GM23338 (cell line): Measurements from ENCODE around the gene IL22RA2. TPM values are rescaled to one million over a fixed set of nuclear protein-coding genes. Genes with fewer than 3 reads are reported as not detected.

Source experiments
- ATAC-seq: fragments of 200-7000 bp; cut with Tn5 transposase; 3 replicates; pipeline ENCODE4 v1.9.1; 2020
- DNase-seq: peaks from one replicate; pipeline ENCODE4 v3.0.0-alpha.2; 2015; ENCODE audit warnings: low spot score
- H2AFZ ChIP-seq: fragments of 200-600 bp; sonication (generic); 2 replicates; pipeline ENCODE4 v1.8.0; 2016; ENCODE audit warnings: antibody characterized with exemption, mild to moderate bottlenecking, moderate library complexity
- H3F3A ChIP-seq: fragments of 200-600 bp; sonication (generic); replicated peaks from 2 replicates; pipeline ENCODE4 v1.8.0; 2017; ENCODE audit warnings: antibody characterized with exemption, mixed run types, low read depth
- H3K27ac ChIP-seq: fragments of 200-600 bp; sonication (generic); 2 replicates; pipeline ENCODE4 v1.6.1; 2016; ENCODE audit warnings: low read depth
- H3K27me3 ChIP-seq: fragments of 200-600 bp; sonication (generic); 2 replicates; pipeline ENCODE4 v1.8.0; 2016; ENCODE audit warnings: mild to moderate bottlenecking, mixed run types, moderate library complexity; ENCODE audit not compliant: insufficient read depth
- H3K36me3 ChIP-seq: fragments of 200-600 bp; sonication (generic); 2 replicates; pipeline ENCODE4 v1.8.0; 2016; ENCODE audit warnings: mild to moderate bottlenecking; ENCODE audit not compliant: insufficient read depth
- H3K4me1 ChIP-seq: fragments of 200-600 bp; sonication (generic); 2 replicates; pipeline ENCODE4 v1.8.0; 2016; ENCODE audit warnings: mild to moderate bottlenecking, moderate library complexity; ENCODE audit not compliant: insufficient read depth
- H3K4me2 ChIP-seq: fragments of 200-600 bp; sonication (generic); 2 replicates; pipeline ENCODE4 v1.7.1; 2017; ENCODE audit warnings: mixed run types
- H3K4me3 ChIP-seq: fragments of 200-600 bp; sonication (generic); 2 replicates; pipeline ENCODE4 v1.6.1; 2016; ENCODE audit warnings: mixed run types
- H3K79me2 ChIP-seq: fragments of 200-600 bp; sonication (generic); replicated peaks from 2 replicates; pipeline ENCODE4 v1.8.0; 2017; ENCODE audit warnings: mild to moderate bottlenecking; ENCODE audit not compliant: insufficient read depth
- H3K9me2 ChIP-seq: fragments of 200-600 bp; sonication (generic); 2 replicates; pipeline ENCODE4 v1.8.0; 2017; ENCODE audit not compliant: insufficient read depth
- H4K20me1 ChIP-seq: fragments of 200-600 bp; sonication (generic); replicated peaks from 2 replicates; pipeline ENCODE4 v1.8.0; 2017; ENCODE audit warnings: mild to moderate bottlenecking; ENCODE audit not compliant: insufficient read depth
- H3K27ac Mint-ChIP-seq: 2 replicates; pipeline ENCODE4 v1.8.0; 2020; ENCODE audit warnings: inconsistent platforms, mild to moderate bottlenecking, moderate library complexity, mixed read lengths
- H3K27me3 Mint-ChIP-seq: 3 replicates; pipeline ENCODE4 v1.8.0; 2022; ENCODE audit warnings: low read depth, mild to moderate bottlenecking, moderate library complexity, mixed read lengths, inconsistent platforms; ENCODE audit not compliant: insufficient read depth, poor library complexity
- H3K36me3 Mint-ChIP-seq: 3 replicates; pipeline ENCODE4 v1.8.0; 2021; ENCODE audit warnings: low read depth, mild to moderate bottlenecking, inconsistent platforms, moderate library complexity, mixed read lengths
- H3K4me1 Mint-ChIP-seq: 3 replicates; pipeline ENCODE4 v1.8.0; 2020; ENCODE audit warnings: mild to moderate bottlenecking, inconsistent platforms, mixed read lengths
- H3K4me3 Mint-ChIP-seq: 3 replicates; pipeline ENCODE4 v1.8.0; 2021; ENCODE audit warnings: moderate library complexity, mild to moderate bottlenecking, inconsistent platforms, mixed read lengths
- H3K9me3 Mint-ChIP-seq: 3 replicates; pipeline ENCODE4 v1.8.0; 2020; ENCODE audit warnings: moderate library complexity, mild to moderate bottlenecking, inconsistent platforms, mixed read lengths
- CREB1 ChIP-seq: fragments of 250-450 bp; sonication (Bioruptor Pico); IDR thresholded peaks from 2 replicates; pipeline ENCODE4 v1.5.0; 2020; ENCODE audit warnings: low read depth, mild to moderate bottlenecking, moderate library complexity
- CTCF ChIP-seq, 2 experiments: fragments of 200-600 bp in 1 of 2; sonication (generic) in 1 of 2; conservative IDR thresholded peaks; 2 replicates each; pipeline versions ENCODE4 v1.5.1 to v1.6.1; 2016 to 2017; ENCODE audit warnings: antibody characterized with exemption in 2 of 2, low read depth in 2 of 2, mild to moderate bottlenecking in 2 of 2, moderate library complexity in 1 of 2
- ETS1 ChIP-seq: IDR thresholded peaks from 2 replicates; pipeline ENCODE4 v1.6.1; 2016; ENCODE audit warnings: antibody characterized with exemption
- EZH2 ChIP-seq: fragments of 200-600 bp; sonication (generic); IDR thresholded peaks from one replicate; pipeline ENCODE4 v1.8.0; 2017; ENCODE audit warnings: antibody characterized with exemption, mild to moderate bottlenecking, low read depth; ENCODE audit not compliant: unreplicated experiment
- EZH2phosphoT487 ChIP-seq: fragments of 200-600 bp; sonication (generic); IDR thresholded peaks from one replicate; pipeline ENCODE4 v1.8.1; 2018; ENCODE audit warnings: antibody characterized with exemption; ENCODE audit not compliant: unreplicated experiment
- JUNB ChIP-seq: IDR thresholded peaks from one replicate; pipeline ENCODE4 v1.6.1; 2016; ENCODE audit warnings: antibody characterized with exemption; ENCODE audit not compliant: unreplicated experiment
- NANOG ChIP-seq: IDR thresholded peaks from 2 replicates; pipeline ENCODE4 v1.6.1; 2016; ENCODE audit warnings: antibody characterized with exemption, borderline replicate concordance
- POLR2AphosphoS5 ChIP-seq: IDR thresholded peaks from 2 replicates; pipeline ENCODE4 v1.6.1; 2016; ENCODE audit warnings: antibody characterized with exemption, low read depth
- REST ChIP-seq: IDR thresholded peaks from one replicate; pipeline ENCODE4 v1.6.1; 2018; ENCODE audit warnings: antibody characterized with exemption; ENCODE audit not compliant: unreplicated experiment
- STAT1 ChIP-seq: IDR thresholded peaks from one replicate; pipeline ENCODE4 v1.6.1; 2016; ENCODE audit warnings: antibody characterized with exemption; ENCODE audit not compliant: unreplicated experiment
- ZNF114 ChIP-seq: fragments of 250-450 bp; sonication (Bioruptor Pico); IDR thresholded peaks from 2 replicates; pipeline ENCODE4 v1.5.0; 2020; ENCODE audit warnings: mild to moderate bottlenecking, moderate library complexity
- ZNF331 ChIP-seq: fragments of 250-450 bp; sonication (Bioruptor Pico); IDR thresholded peaks from 2 replicates; pipeline ENCODE4 v1.5.0; 2020; ENCODE audit warnings: low read depth, mild to moderate bottlenecking, moderate library complexity
- ZNF462 ChIP-seq: fragments of 250-450 bp; sonication (Bioruptor Pico); IDR thresholded peaks from 2 replicates; pipeline ENCODE4 v1.5.0; 2020; ENCODE audit warnings: mild to moderate bottlenecking, moderate library complexity
- polyA plus RNA-seq: library from polyadenylated mRNA; unstranded; fragments of >200 nt; fragmentation: Nextera tagmentation; extraction: Ambion mirVana; gene quantifications from 2 replicates; pipeline ENCODE4 v1.2.1, GENCODE V29; 2016
- total RNA-seq: library from RNA; depleted of rRNA; stranded (reverse); fragments of >200 nt; shearing (Covaris generic); gene quantifications from 2 replicates; pipeline ENCODE4 v1.2.3, GENCODE V29; 2014

IL22RA2 gene
- total and polyA plus RNA-seq, 2 experiments from 2014 or later = not detected

GRCh38 chr6:137105375-137105774 is 68.1 kb downstream of the IL22RA2 start:
- TF ChIP-seq ETS1 (no peak), NANOG (no peak), ZNF331 (CRISPR knock-in tag) (no peak), REST (no peak), CTCF (conservative IDR thresholded peaks at IDR 0.05; ENCODE audit: low read depth in 2 of 2) (no peak), CREB1 (no peak), JUNB (no peak), EZH2phosphoT487 (no peak), EZH2 (no peak), STAT1 (no peak), POLR2AphosphoS5 (no peak), ZNF114 (CRISPR knock-in tag) (no peak), ZNF462 (CRISPR knock-in tag) (no peak)

More at GRCh38 chr6:137105375-137105774, 68.1 kb downstream of the IL22RA2 start:
- Histone ChIP-seq H4K20me1 (no peaks in the 10 kb centered on the region), H3K4me1 (no peaks in the 10 kb centered on the region), H3K79me2 (no peaks in the 10 kb centered on the region), H3K36me3 (peaks cover 7% of the 10 kb centered on the region; the same call in 1 of the 2 replicates), H3K27me3 (no peaks in the 10 kb centered on the region), H3K9me2 (peaks cover 18% of the 10 kb centered on the region), H3K4me3 (no peak overlapping the region), H3K4me2 (no peak overlapping the region), H3K27ac (no peak overlapping the region), H3F3A (no peaks in the 10 kb centered on the region), H2AFZ (no peak overlapping the region)
- Mint-ChIP-seq H3K4me3 (no peak overlapping the region), H3K36me3 (peaks cover 19% of the 10 kb centered on the region), H3K9me3 (peaks cover 33% of the 10 kb centered on the region), H3K27me3 (peaks cover 3% of the 10 kb centered on the region), H3K4me1 (no peaks in the 10 kb centered on the region), H3K27ac (no peak overlapping the region)
- ATAC-seq (no peak), DNase-seq (no peak)
